HG03520 (cell line): ENCODE measurements around the gene EPS8L1.
A peak's percentile ranks its signal among the peaks of the same experiment; 100 is the strongest.

Experiments used
- ATAC-seq: cut with Tn5 transposase; IDR thresholded peaks from one replicate; pipeline ENCODE4 v1.9.1; 2021; ENCODE audit warnings: mild to moderate bottlenecking, moderate library complexity; ENCODE audit not compliant: unreplicated experiment

Gene EPS8L1

GRCh38 chr19:55113570-55114039 is 37.9 kb downstream of the EPS8L1 start:
- ATAC-seq, result no peak

GRCh38 chr19:55114566-55115145 is 39.0 kb downstream of the EPS8L1 start:
- no peak for ATAC-seq

GRCh38 chr19:55115446-55116065 is 39.9 kb downstream of the EPS8L1 start:
- ATAC-seq, result no peak

GRCh38 chr19:55116232-55116858 is 40.7 kb downstream of the EPS8L1 start:
- ATAC-seq, result no peak

- ATAC-seq, result no peak
Observed at GRCh38 chr19:55116859-55117662, 41.4 kb downstream of the EPS8L1 start, which contains the start of gene PPP1R12C. PPP1R12C (minus strand) TSS chr19:55117637; CDS start chr19:55117543, 94 bp downstream.

- peak; percentile 85 for ATAC-seq
Observed at GRCh38 chr19:55117663-55118391, 42.2 kb downstream of the EPS8L1 start.

- no peak for ATAC-seq
Observed at GRCh38 chr19:55118401-55118991, 42.8 kb downstream of the EPS8L1 start.

- ATAC-seq, result no peak
Observed at GRCh38 chr19:55119053-55119452, 43.4 kb downstream of the EPS8L1 start.

GRCh38 chr19:55131421-55131820 is 55.8 kb downstream of the EPS8L1 start:
- ATAC-seq, result no peak

GRCh38 chr19:55132453-55133129 is 56.9 kb downstream of the EPS8L1 start:
- ATAC-seq, result no peak

GRCh38 chr19:55133639-55134444 is 58.2 kb downstream of the EPS8L1 start:
- no peak for ATAC-seq

GRCh38 chr19:55134736-55135135 is 59.1 kb downstream of the EPS8L1 start:
- ATAC-seq, result no peak

- no peak for ATAC-seq
Observed at GRCh38 chr19:55136399-55137102, 60.9 kb downstream of the EPS8L1 start.
